WTC11 (cell line): ENCODE measurements around the gene CHPT1. TPM values are rescaled to one million over a fixed set of nuclear protein-coding genes. Genes with fewer than 3 reads are reported as not detected.

Source experiments
- ATAC-seq: fragments of 200-7000 bp; cut with Tn5 transposase; 2 replicates; pipeline ENCODE4 v1.10.0; 2021; ENCODE audit warnings: mild to moderate bottlenecking, moderate library complexity
- CTCF ChIA-PET: fragments of 300-600 bp; sonication (Branson Sonifier 250); formaldehyde crosslinking; loops from one replicate; lab custom pipeline; 2021; ENCODE audit warnings: antibody characterized with exemption; lab: Charles Lee
- POLR2A ChIA-PET: fragments of 350-600 bp; sonication (Branson Sonifier 250); formaldehyde crosslinking; loops from one replicate; lab custom pipeline; 2021; ENCODE audit warnings: antibody characterized with exemption; lab: Charles Lee
- DNase-seq: peaks from one replicate; pipeline ENCODE4 v3.0.0; 2021; ENCODE audit warnings: low spot score
- H3K27ac Mint-ChIP-seq: 2 replicates; pipeline ENCODE4 v1.8.0; 2021; ENCODE audit warnings: mixed read lengths
- H3K27me3 Mint-ChIP-seq: 2 replicates; pipeline ENCODE4 v1.8.0; 2021; ENCODE audit warnings: low read depth, mild to moderate bottlenecking, moderate library complexity, mixed read lengths
- H3K36me3 Mint-ChIP-seq: 2 replicates; pipeline ENCODE4 v1.8.0; 2021; ENCODE audit warnings: mixed read lengths
- H3K4me1 Mint-ChIP-seq: 2 replicates; pipeline ENCODE4 v1.8.0; 2022; ENCODE audit warnings: mixed read lengths
- H3K4me3 Mint-ChIP-seq: 2 replicates; pipeline ENCODE4 v1.8.0; 2021; ENCODE audit warnings: mild to moderate bottlenecking, moderate library complexity, mixed read lengths
- H3K9me3 Mint-ChIP-seq: 2 replicates; pipeline ENCODE4 v1.8.0; 2021; ENCODE audit warnings: mixed read lengths
- AR ChIP-seq: fragments of 250-450 bp; sonication (Bioruptor Pico); IDR thresholded peaks from 2 replicates; pipeline ENCODE4 v1.9.0; 2021; ENCODE audit warnings: mild to moderate bottlenecking
- ATF1 ChIP-seq: sonication (generic); formaldehyde crosslinking; IDR thresholded peaks from 2 replicates; pipeline ENCODE4 v1.8.1; 2023; ENCODE audit warnings: mild to moderate bottlenecking, moderate library complexity, missing genetic modification reagents
- ATF6 ChIP-seq: sonication (generic); formaldehyde crosslinking; IDR thresholded peaks from 2 replicates; pipeline ENCODE4 v1.8.1; 2023; ENCODE audit warnings: mild to moderate bottlenecking, missing genetic modification reagents
- FOXJ3 ChIP-seq: sonication (generic); formaldehyde crosslinking; IDR thresholded peaks from 2 replicates; pipeline ENCODE4 v1.9.0; 2021; ENCODE audit warnings: missing genetic modification reagents, mild to moderate bottlenecking, borderline replicate concordance
- FOXK1 ChIP-seq: sonication (generic); formaldehyde crosslinking; IDR thresholded peaks from 2 replicates; pipeline ENCODE4 v1.8.0; 2022; ENCODE audit warnings: mild to moderate bottlenecking, moderate library complexity, missing genetic modification reagents
- GABPB1 ChIP-seq: sonication (generic); formaldehyde crosslinking; IDR thresholded peaks from 2 replicates; pipeline ENCODE4 v1.8.1; 2023; ENCODE audit warnings: mild to moderate bottlenecking, missing genetic modification reagents
- GRHL2 ChIP-seq: fragments of 250-450 bp; sonication (Bioruptor Pico); IDR thresholded peaks from 2 replicates; pipeline ENCODE4 v1.8.0; 2022; ENCODE audit warnings: mild to moderate bottlenecking, moderate library complexity; ENCODE audit not compliant: insufficient replicate concordance, severe bottlenecking
- JAZF1 ChIP-seq: fragments of 250-450 bp; sonication (Bioruptor Pico); IDR thresholded peaks from 2 replicates; pipeline ENCODE4 v1.9.0; 2021; ENCODE audit warnings: moderate library complexity, mild to moderate bottlenecking, inconsistent platforms
- NFYB ChIP-seq: sonication (generic); formaldehyde crosslinking; conservative IDR thresholded peaks from 2 replicates; pipeline ENCODE4 v1.8.0; 2022; ENCODE audit warnings: low read depth, missing genetic modification reagents
- PRRX2 ChIP-seq: fragments of 250-450 bp; sonication (Bioruptor Pico); IDR thresholded peaks from 2 replicates; pipeline ENCODE4 v1.8.0; 2021; ENCODE audit warnings: mild to moderate bottlenecking
- TCF7 ChIP-seq: sonication (generic); formaldehyde crosslinking; IDR thresholded peaks from 2 replicates; pipeline ENCODE4 v1.8.0; 2022; ENCODE audit warnings: mild to moderate bottlenecking, low read depth, missing genetic modification reagents, moderate library complexity
- ZBTB21 ChIP-seq: sonication (generic); formaldehyde crosslinking; IDR thresholded peaks from 2 replicates; pipeline ENCODE4 v1.8.1; 2023; ENCODE audit warnings: mild to moderate bottlenecking, missing genetic modification reagents, borderline replicate concordance
- ZNF138 ChIP-seq: sonication (generic); formaldehyde crosslinking; conservative IDR thresholded peaks from 2 replicates; pipeline ENCODE4 v1.8.1; 2022; ENCODE audit warnings: mild to moderate bottlenecking, moderate library complexity, missing genetic modification reagents
- ZNF416 ChIP-seq: fragments of 250-450 bp; sonication (Bioruptor Pico); IDR thresholded peaks from 2 replicates; pipeline ENCODE4 v1.9.0; 2021; ENCODE audit warnings: mild to moderate bottlenecking, inconsistent platforms
- ZNF512 ChIP-seq: sonication (generic); formaldehyde crosslinking; IDR thresholded peaks from 2 replicates; pipeline ENCODE4 v1.8.1; 2022; ENCODE audit warnings: missing genetic modification reagents, borderline replicate concordance
- total RNA-seq: library from RNA; stranded (reverse); gene quantifications from 3 replicates; pipeline ENCODE4 v1.2.3, GENCODE V29; 2021
- TF ChIP-seq, protein P1 (sequence below): sonication (generic); formaldehyde crosslinking; IDR thresholded peaks from 2 replicates; pipeline ENCODE4 v1.8.0; 2022; ENCODE audit warnings: mild to moderate bottlenecking, missing genetic modification reagents
- TF ChIP-seq, protein P2 (sequence below): sonication (generic); formaldehyde crosslinking; IDR thresholded peaks from 2 replicates; pipeline ENCODE4 v1.8.0; 2023; ENCODE audit warnings: mild to moderate bottlenecking, missing genetic modification reagents

The CHPT1 gene
- total RNA-seq, 1 experiment from 2014 or later = 19.1 TPM

- peak overlapping the region; percentile 86 for H3K27ac Mint-ChIP-seq
- H3K4me3 Mint-ChIP-seq = no peak overlapping the region
- no peak for DNase-seq
- no peaks in the 10 kb centered on the region for H3K9me3 Mint-ChIP-seq
- POLR2A ChIA-PET = interaction anchor here (0.5 kb wide), 1 partner anchor 156 kb away, joined by 4 read pairs; no protein-coding TSS in a partner anchor
- H3K27me3 Mint-ChIP-seq = no peaks in the 10 kb centered on the region
- no peaks in the 10 kb centered on the region for H3K36me3 Mint-ChIP-seq
- no peak for ATAC-seq
- TF ChIP-seq PRRX2 (no peak), GABPB1 (CRISPR knock-in tag) (peak; percentile 57), AR (CRISPR knock-in tag) (no peak)
- CTCF ChIA-PET = interaction anchor here (1.2 kb wide), 1 partner anchor 47 kb away, joined by 3 read pairs; no protein-coding TSS in a partner anchor
- H3K4me1 Mint-ChIP-seq = peaks cover 15% of the 10 kb centered on the region
Observed at GRCh38 chr12:101713059-101713682, 15.7 kb downstream of the CHPT1 start.

DNA sequence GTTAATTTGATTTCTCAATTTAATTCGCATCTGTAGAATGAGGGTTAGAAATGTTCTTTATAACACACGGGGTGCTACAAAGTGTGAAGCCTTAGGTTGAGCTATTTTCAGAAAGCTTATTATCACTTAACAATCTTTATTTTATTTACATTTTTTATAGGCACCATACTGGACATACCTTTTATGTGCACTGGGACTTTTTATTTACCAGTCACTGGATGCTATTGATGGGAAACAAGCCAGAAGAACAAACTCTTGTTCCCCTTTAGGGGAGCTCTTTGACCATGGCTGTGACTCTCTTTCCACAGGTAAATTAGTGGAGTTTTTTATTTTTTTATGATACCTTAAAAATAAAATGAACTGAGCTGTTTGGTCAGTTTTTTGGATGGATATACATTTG lies 16.5 kb downstream of the CHPT1 start:
- CTCF ChIA-PET = interaction anchor here (0.9 to 1.2 kb wide), 2 partner anchors 10 to 46 kb away, joined by 3 to 4 read pairs; no protein-coding TSS in a partner anchor

GRCh38 chr12:101714877-101715444 lies 17.5 kb downstream of the CHPT1 start:
- Mint-ChIP-seq H3K4me3 (no peak overlapping the region), H3K9me3 (no peaks in the 10 kb centered on the region), H3K27me3 (no peaks in the 10 kb centered on the region), H3K27ac (no peak overlapping the region), H3K36me3 (no peaks in the 10 kb centered on the region), H3K4me1 (peaks cover 15% of the 10 kb centered on the region)
- ATAC-seq (no peak), DNase-seq (no peak)
- no peak for TF ChIP-seq ZNF138 (CRISPR knock-in tag)
- TF ChIP-seq GRHL2 (CRISPR knock-in tag) = no peak
- TF ChIP-seq ATF6 (CRISPR knock-in tag) = no peak
- TF ChIP-seq FOXK1 (CRISPR knock-in tag) = no peak
- TF ChIP-seq, protein P1, sequence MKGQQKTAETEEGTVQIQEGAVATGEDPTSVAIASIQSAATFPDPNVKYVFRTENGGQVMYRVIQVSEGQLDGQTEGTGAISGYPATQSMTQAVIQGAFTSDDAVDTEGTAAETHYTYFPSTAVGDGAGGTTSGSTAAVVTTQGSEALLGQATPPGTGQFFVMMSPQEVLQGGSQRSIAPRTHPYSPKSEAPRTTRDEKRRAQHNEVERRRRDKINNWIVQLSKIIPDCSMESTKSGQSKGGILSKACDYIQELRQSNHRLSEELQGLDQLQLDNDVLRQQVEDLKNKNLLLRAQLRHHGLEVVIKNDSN (CRISPR knock-in tag) = no peak
- TF ChIP-seq ZNF512 (CRISPR knock-in tag) = no peak
- TF ChIP-seq TCF7 (CRISPR knock-in tag) = no peak
- no peak for TF ChIP-seq ZBTB21 (CRISPR knock-in tag)
- no peak for TF ChIP-seq JAZF1 (CRISPR knock-in tag)
- TF ChIP-seq, protein P2, sequence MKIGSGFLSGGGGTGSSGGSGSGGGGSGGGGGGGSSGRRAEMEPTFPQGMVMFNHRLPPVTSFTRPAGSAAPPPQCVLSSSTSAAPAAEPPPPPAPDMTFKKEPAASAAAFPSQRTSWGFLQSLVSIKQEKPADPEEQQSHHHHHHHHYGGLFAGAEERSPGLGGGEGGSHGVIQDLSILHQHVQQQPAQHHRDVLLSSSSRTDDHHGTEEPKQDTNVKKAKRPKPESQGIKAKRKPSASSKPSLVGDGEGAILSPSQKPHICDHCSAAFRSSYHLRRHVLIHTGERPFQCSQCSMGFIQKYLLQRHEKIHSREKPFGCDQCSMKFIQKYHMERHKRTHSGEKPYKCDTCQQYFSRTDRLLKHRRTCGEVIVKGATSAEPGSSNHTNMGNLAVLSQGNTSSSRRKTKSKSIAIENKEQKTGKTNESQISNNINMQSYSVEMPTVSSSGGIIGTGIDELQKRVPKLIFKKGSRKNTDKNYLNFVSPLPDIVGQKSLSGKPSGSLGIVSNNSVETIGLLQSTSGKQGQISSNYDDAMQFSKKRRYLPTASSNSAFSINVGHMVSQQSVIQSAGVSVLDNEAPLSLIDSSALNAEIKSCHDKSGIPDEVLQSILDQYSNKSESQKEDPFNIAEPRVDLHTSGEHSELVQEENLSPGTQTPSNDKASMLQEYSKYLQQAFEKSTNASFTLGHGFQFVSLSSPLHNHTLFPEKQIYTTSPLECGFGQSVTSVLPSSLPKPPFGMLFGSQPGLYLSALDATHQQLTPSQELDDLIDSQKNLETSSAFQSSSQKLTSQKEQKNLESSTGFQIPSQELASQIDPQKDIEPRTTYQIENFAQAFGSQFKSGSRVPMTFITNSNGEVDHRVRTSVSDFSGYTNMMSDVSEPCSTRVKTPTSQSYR = no peak
- POLR2A ChIA-PET = no interaction called here
- CTCF ChIA-PET = interaction anchor here (1.0 kb wide), 1 partner anchor 44 kb away, joined by 3 read pairs; no protein-coding TSS in a partner anchor

More for the DNA sequence above, 16.5 kb downstream of the CHPT1 start:
- no peaks in the 10 kb centered on the region for H3K9me3 Mint-ChIP-seq
- TF ChIP-seq NFYB (CRISPR knock-in tag) (no peak), FOXJ3 (CRISPR knock-in tag) (no peak), ZNF416 (CRISPR knock-in tag) (no peak), ATF1 (CRISPR knock-in tag) (no peak)
- H3K27me3 Mint-ChIP-seq = no peaks in the 10 kb centered on the region
- no peak for DNase-seq
- H3K27ac Mint-ChIP-seq = no peak overlapping the region
- peaks cover 15% of the 10 kb centered on the region for H3K4me1 Mint-ChIP-seq
- no peak overlapping the region for H3K4me3 Mint-ChIP-seq
- H3K36me3 Mint-ChIP-seq = no peaks in the 10 kb centered on the region
- no peak for ATAC-seq
- POLR2A ChIA-PET = interaction anchor here (0.5 kb wide), 1 partner anchor 155 kb away, joined by 4 read pairs; no protein-coding TSS in a partner anchor
